ENCODE data around the gene BEST4. TPM values are rescaled to one million over a fixed set of nuclear protein-coding genes. Genes with fewer than 3 reads are reported as not detected.

The BEST4 gene
- total and polyA plus RNA-seq, 2 of the 8 experiments (the other 6 are each of a cell fraction or from before 2014, with no cell fraction given), result 0.76 to 1.4 TPM

DNA sequence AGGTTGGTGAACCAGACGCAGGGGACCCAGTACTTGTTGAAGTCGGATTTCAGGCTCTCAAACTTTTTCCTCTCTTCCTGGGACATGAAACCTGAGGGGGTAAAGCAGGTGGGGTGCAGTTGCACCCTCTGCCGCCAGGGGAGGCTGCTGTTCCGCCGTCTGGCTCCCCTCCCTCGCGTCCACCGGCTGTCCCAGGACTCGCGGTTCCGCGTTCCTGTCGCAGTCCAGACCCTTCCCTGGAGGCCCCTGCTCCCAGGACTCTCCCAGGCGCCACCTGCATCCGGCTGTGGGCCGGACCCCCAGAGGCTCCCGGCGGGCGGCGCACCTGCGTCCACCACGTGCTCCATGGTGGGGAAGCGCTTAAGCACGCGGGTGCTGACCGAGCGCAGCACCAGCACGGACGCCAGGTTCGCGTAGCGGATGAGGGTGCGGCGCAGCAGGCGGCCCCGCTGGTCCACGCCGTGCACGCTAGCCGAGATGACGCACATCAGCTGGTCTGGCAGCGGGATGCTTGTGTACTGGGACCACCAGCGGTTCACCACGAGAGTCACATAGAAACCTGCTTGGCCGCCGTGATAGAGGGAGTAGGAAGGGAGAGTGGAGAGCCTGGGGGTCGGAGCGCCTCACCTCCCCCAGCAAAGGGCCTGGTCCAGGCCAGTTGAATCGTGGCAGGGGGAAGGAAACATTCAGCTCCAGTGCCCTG is 1.7 kb downstream of the BEST4 start (continued):
- TF ChIP-seq MAFK (IDR thresholded peaks at IDR 0.05; ENCODE audit: low read depth, low read length) (no peak), SUZ12 (IDR thresholded peaks at IDR 0.05; ENCODE audit: low read length) (no peak), EGR1 (IDR thresholded peaks at IDR 0.05; ENCODE audit: borderline replicate concordance, low read depth, low read length) (no peak), POLR2AphosphoS5 (IDR thresholded peaks at IDR 0.05; ENCODE audit: low read depth, low read length) (peak; percentile 66; the same call in 1 of the 2 replicates), SRF (IDR thresholded peaks at IDR 0.05; ENCODE audit: low read depth, low read length) (no peak), CBX8 (IDR thresholded peaks at IDR 0.05; ENCODE audit: borderline replicate concordance, low read depth, low read length) (no peak), TCF12 (IDR thresholded peaks at IDR 0.05; ENCODE audit: low read depth, low read length) (peak; percentile 32; the same call in 1 of the 2 replicates), SP1 (IDR thresholded peaks at IDR 0.05; ENCODE audit: low read depth, low read length) (no peak), CREB1 (IDR thresholded peaks at IDR 0.05) (peak; percentile 35), CHD1 (IDR thresholded peaks at IDR 0.05; ENCODE audit: low read depth, low read length) (no peak), RFX5 (IDR thresholded peaks at IDR 0.05; ENCODE audit: borderline replicate concordance, low read depth, low read length) (peak; percentile 22; the same call in 1 of the 2 replicates), TEAD4 (IDR thresholded peaks at IDR 0.05; ENCODE audit: low read depth, low read length) (0 out of 2 replicates have a peak, but pooled peaks have one; percentile 16), POU5F1 (IDR thresholded peaks at IDR 0.05; ENCODE audit: low read depth, low read length) (no peak), TAF7 (optimal IDR thresholded peaks at IDR 0.05; ENCODE audit: borderline replicate concordance, low read depth, low read length) (peak; percentile 58), JUN (IDR thresholded peaks at IDR 0.05; ENCODE audit: low read depth, low read length) (no peak), KDM4A (IDR thresholded peaks at IDR 0.05; ENCODE audit: low read depth, low read length, severe bottlenecking) (peak; percentile 83), BRCA1 (IDR thresholded peaks at IDR 0.05; ENCODE audit: low read depth, low read length) (no peak), ASH2L (IDR thresholded peaks at IDR 0.05; ENCODE audit: low read length) (peak; percentile 61), KDM1A (IDR thresholded peaks at IDR 0.05; ENCODE audit: borderline replicate concordance, low read length) (peak; percentile 24; the same call in 1 of the 2 replicates), EZH2 (IDR thresholded peaks at IDR 0.05; ENCODE audit: low read depth, low read length, severe bottlenecking) (no peak), CEBPB (IDR thresholded peaks at IDR 0.05; ENCODE audit: low read depth, low read length) (no peak), CTBP2 (IDR thresholded peaks at IDR 0.05; ENCODE audit: borderline replicate concordance, insufficient read depth, insufficient read length, low read length) (no peak)
- TF ChIP-seq, protein P1, sequence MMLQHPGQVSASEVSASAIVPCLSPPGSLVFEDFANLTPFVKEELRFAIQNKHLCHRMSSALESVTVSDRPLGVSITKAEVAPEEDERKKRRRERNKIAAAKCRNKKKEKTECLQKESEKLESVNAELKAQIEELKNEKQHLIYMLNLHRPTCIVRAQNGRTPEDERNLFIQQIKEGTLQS (IDR thresholded peaks at IDR 0.05; ENCODE audit: insufficient read depth, low read depth, low read length), result no peak
- TF ChIP-seq, protein P2, sequence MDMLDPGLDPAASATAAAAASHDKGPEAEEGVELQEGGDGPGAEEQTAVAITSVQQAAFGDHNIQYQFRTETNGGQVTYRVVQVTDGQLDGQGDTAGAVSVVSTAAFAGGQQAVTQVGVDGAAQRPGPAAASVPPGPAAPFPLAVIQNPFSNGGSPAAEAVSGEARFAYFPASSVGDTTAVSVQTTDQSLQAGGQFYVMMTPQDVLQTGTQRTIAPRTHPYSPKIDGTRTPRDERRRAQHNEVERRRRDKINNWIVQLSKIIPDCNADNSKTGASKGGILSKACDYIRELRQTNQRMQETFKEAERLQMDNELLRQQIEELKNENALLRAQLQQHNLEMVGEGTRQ (IDR thresholded peaks at IDR 0.05; ENCODE audit: low read length), result no peak
